ENCODE data around the gene CDH23.

CDH23 gene

DNA sequence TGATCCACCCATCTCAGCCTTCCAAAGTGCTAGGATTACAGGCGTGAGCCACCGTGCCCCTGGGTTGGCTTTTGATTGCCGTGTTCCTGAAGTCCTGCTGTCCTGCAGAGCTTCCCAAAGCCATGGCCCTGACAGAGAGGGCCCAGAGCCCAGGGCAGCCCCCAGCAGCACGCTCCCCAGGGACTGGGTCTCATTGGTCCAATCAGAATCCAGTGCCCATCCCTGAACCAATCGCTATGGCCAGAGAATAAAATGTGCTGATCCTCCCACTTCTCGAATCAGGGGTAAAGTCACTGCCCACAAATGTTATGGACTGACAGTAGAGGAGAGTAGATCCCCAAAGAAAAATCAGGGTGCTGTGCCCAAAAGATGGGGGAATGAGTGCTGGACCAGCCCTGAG lies 327.8 kb downstream of the CDH23 start:
- DNase-seq (ENCODE audit: low spot score), result no peak

DNA sequence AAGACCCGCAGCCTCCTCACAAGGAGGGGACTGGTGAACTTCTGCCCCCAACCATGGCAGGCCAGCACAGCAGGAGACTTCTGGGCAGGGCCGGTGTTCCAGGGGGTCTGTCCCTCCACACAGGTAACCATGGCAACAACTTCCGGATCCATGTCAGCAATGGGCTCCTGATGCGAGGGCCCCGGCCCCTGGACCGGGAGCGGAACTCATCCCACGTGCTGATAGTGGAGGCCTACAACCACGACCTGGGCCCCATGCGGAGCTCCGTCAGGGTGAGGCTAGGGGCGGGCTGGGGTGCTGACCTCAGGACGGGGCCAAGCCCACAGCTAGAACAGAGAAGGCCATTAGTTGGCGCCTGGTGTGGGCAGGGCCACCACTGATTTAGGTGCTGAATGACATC lies 328.5 kb downstream of the CDH23 start:
- no peak for DNase-seq (ENCODE audit: low spot score)

DNA sequence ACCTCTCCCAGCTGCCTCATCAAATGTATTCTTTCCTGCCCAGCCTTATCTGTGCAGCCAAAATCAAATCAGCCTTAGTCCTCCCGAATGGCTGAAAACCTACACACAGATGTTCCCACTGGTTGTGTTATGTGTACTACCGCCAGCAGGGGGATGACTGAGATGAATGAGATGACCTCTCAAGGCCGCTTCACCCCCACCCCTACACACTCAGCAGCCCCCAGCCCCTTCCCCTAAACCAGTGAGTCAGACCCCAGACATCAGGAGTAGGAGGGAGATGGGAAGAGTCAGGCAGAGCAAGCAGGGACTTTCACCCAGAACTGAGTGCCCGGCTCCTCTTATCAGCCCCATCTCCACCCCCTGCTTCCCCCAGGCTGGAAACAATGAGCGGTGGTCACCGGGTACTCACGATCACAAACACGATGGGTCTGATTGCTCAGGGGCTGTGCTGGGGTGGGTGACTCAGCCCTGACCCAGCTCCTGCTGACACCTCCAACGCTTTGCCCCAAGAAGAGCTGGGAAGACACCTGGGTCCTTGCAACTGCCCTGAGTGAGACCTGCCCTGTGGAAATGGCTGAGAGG lies 329.4 kb downstream of the CDH23 start:
- no peak for DNase-seq (ENCODE audit: low spot score)

- DNase-seq (ENCODE audit: low spot score), result no peak
These were observed 329.9 kb downstream of the CDH23 start for GRCh38 chr10:71726580-71727104.

DNA sequence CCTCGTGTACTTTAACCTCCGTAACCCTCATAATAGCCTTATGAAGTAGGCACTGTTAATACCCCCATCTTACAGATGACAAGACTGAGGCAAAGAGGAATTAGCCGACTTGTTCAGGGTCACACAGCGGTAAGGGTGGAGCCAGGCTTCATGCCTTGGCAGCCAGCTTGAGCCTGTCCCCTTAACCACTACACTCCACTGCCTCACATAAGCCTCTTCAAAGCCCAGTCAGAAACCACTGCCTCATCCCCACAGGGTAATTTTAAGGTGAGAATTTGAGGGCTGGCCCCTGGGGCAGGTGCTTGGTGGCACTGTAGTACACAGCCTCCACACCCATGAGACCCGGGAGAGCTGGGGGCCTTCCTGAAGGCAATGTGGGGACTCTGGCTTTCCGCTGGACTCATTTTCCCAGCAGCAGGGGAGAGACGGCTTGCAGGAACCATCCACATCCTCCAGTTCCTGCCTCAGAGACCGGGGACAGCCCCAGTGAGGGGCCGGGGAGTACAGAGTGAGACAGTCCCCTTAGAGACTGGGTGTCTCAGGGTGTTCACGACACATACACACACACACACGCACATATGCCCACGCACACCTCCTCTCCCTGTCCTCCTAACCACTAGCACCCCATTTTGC lies 330.5 kb downstream of the CDH23 start:
- DNase-seq (ENCODE audit: low spot score), result no peak

- DNase-seq (ENCODE audit: low spot score), result no peak
These were observed 331.3 kb downstream of the CDH23 start for GRCh38 chr10:71727738-71728737.

GRCh38 chr10:71729161-71729636 lies 332.5 kb downstream of the CDH23 start:
- DNase-seq (ENCODE audit: low spot score), result no peak

DNA sequence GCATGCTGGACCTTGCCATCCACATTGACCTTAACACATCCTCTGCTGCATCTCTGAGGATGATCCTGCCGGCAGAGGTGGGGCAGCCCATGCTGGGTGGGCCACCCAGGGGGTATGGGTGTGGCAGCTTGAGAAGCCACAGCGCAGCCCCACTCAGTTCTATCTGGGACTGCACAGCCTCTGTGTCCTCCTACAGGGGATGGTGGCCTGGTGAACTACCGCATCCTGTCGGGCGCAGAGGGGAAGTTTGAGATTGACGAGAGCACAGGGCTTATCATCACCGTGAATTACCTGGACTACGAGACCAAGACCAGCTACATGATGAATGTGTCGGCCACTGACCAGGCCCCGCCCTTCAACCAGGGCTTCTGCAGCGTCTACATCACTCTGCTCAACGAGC lies 335.1 kb downstream of the CDH23 start:
- no peak for DNase-seq (ENCODE audit: low spot score)

DNA sequence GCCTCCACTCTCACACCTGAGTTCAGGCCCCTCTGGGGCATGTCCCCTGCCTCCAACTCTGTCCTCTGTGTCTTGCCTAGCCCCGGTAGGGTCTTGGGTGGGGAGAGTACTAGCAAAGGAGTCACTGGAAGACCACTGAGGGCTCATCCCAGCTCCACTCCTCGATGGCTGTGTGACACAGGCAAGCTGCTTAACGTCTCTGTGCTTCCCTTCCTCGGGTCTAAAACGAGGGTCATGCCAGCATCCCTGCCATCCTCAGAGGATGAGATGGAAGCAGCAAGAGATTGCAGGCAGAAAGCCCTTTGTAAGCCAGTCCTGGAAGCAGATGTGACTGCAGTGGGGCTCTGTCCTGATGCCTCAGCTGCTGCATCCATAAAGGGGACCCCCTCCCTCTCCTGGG lies 338.1 kb downstream of the CDH23 start:
- no peak for DNase-seq (ENCODE audit: low spot score)

- DNase-seq (ENCODE audit: low spot score), result no peak
These were observed 339.2 kb downstream of the CDH23 start for GRCh38 chr10:71735709-71736569.

- no peak for DNase-seq (ENCODE audit: low spot score)
These were observed 339.8 kb downstream of the CDH23 start for GRCh38 chr10:71736570-71736952.

- no peak for DNase-seq (ENCODE audit: low spot score)
These were observed 340.5 kb downstream of the CDH23 start for GRCh38 chr10:71737001-71737833.

DNA sequence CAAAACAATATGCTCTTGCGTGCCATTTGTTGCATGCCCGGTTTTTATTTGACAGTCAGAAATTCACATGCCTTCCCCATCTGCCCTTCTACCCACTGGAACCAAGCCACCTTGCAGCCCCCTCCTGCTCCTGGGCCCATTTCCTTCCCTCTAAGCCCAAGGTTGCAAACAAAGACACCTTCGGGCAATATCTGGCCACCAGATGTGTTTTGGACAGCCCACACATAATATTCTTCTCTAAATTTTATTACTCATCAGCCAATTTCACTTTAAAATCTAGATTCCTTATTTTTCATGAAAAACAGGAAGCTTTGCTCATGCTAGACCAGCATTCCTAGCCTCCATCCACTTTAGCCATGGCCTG lies 341.1 kb downstream of the CDH23 start:
- DNase-seq (ENCODE audit: low spot score), result no peak

- no peak for DNase-seq (ENCODE audit: low spot score)
These were observed 342.7 kb downstream of the CDH23 start for GRCh38 chr10:71739358-71739900.

- no peak for DNase-seq (ENCODE audit: low spot score)
These were observed 343.4 kb downstream of the CDH23 start for GRCh38 chr10:71740069-71740653.

DNA sequence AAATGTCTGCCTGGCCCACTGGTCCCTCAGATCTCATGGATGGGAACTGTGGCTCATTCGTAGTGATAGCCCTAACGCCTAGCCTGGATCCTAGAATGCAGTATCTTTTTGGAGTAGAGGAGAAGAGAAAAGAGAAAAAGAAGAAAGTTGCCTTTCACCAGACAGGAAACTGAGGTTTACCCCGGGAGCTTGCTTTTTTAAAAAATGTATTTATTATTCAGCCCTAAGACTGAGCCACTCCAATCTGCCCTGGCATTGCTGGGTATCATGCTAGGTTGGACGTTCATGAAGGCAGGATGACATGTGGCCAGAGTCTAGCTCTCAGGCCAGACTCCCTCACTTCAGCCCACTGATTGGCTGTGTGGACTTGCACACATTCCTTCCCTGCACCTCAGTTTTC lies 344.3 kb downstream of the CDH23 start:
- DNase-seq (ENCODE audit: low spot score), result no peak

GRCh38 chr10:71741671-71742070 lies 345.0 kb downstream of the CDH23 start:
- DNase-seq (ENCODE audit: low spot score), result no peak

DNA sequence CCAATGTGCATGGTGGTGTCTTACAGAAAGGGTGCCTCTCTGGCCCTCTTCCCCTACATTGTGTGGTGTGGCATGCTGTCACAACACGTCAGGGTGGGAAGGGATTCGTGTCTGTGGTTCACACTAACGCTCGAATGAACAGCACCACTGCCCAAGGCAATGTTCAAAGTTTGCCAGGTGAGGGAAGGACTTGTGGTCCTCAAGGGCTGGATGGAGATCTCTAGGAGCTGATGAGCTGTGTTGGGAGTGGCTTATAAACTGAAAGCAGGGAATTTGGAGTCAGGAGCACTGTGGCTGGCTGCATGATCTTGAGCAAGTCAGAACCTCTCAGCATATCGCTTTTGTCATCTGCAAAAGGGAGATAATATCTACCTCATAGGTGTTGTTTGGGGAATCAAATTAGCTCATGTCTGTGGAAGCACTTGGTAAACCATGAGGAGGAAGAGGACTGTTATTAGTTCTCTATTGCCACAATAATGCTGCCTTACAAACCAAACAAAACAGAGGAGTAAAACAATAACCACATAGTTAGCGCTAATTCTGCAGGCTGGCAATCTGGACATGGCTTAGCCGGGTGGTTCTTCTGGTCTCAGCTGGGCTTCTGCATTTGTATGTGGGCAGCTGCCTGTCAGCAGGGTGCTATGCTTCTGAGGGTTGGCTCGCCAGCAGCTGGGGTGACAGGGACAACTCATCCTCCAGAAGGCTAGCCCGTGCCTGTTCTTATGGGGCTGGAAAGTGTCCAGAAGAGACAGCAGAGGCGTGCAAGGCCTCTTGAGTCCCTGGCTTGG lies 345.8 kb downstream of the CDH23 start:
- no peak for DNase-seq (ENCODE audit: low spot score)

Measured in putamen (tissue), 1 donor.